HEK293T (cell line): ENCODE data around the gene DPYSL4.

ENCODE experiments used
- CTBP1 ChIP-seq: fragments of 450-650 bp; IDR thresholded peaks from 2 replicates; pipeline ENCODE4 v1.6.1; 2016; ENCODE audit warnings: borderline replicate concordance
- ELF4 ChIP-seq: fragments of 450-650 bp; IDR thresholded peaks from 2 replicates; pipeline ENCODE4 v1.6.1; 2017; ENCODE audit warnings: antibody characterized with exemption
- FOXA1 ChIP-seq: fragments of 450-650 bp; IDR thresholded peaks from 2 replicates; pipeline ENCODE4 v1.6.1; 2016; ENCODE audit warnings: mild to moderate bottlenecking
- FOXM1 ChIP-seq: fragments of 450-650 bp; IDR thresholded peaks from 2 replicates; pipeline ENCODE4 v1.6.1; 2017; ENCODE audit warnings: mild to moderate bottlenecking, borderline replicate concordance
- HDGF ChIP-seq: fragments of 450-650 bp; IDR thresholded peaks from 2 replicates; pipeline ENCODE4 v1.6.1; 2017; ENCODE audit warnings: antibody characterized with exemption, borderline replicate concordance
- LEF1 ChIP-seq: fragments of 450-650 bp; IDR thresholded peaks from 2 replicates; pipeline ENCODE4 v1.6.1; 2017; ENCODE audit warnings: mild to moderate bottlenecking, borderline replicate concordance
- SP1 ChIP-seq: fragments of 450-650 bp; IDR thresholded peaks from 2 replicates; pipeline ENCODE4 v1.6.1; 2017
- SUZ12 ChIP-seq: fragments of 450-650 bp; IDR thresholded peaks from 2 replicates; pipeline ENCODE4 v1.6.1; 2016; ENCODE audit warnings: mild to moderate bottlenecking
- TARDBP ChIP-seq: fragments of 450-650 bp; IDR thresholded peaks from 2 replicates; pipeline ENCODE4 v1.6.1; 2016
- ZNF384 ChIP-seq: fragments of 450-650 bp; IDR thresholded peaks from 2 replicates; pipeline ENCODE4 v1.6.1; 2016

GRCh38 chr10:132204781-132205473 is 18.2 kb downstream of the DPYSL4 start:
- TF ChIP-seq SP1: no peak
- no peak for TF ChIP-seq ELF4
- TF ChIP-seq CTBP1: no peak
- TF ChIP-seq ZNF384: no peak
- no peak for TF ChIP-seq SUZ12
- no peak for TF ChIP-seq HDGF
- TF ChIP-seq LEF1: no peak
- no peak for TF ChIP-seq FOXM1
- TF ChIP-seq TARDBP: no peak
- no peak for TF ChIP-seq FOXA1
